ENCODE measurements around the gene MBOAT2. TPM values are rescaled to one million over a fixed set of nuclear protein-coding genes. Genes with fewer than 3 reads are reported as not detected.

Gene MBOAT2
- total RNA-seq = 27.8 and 31.1 TPM in 2 replicates

GRCh38 chr2:9003616-9004337, at the start of gene MBOAT2:
MBOAT2 (minus strand) TSS chr2:9003684; CDS start chr2:9003614, 70 bp downstream.

DNA sequence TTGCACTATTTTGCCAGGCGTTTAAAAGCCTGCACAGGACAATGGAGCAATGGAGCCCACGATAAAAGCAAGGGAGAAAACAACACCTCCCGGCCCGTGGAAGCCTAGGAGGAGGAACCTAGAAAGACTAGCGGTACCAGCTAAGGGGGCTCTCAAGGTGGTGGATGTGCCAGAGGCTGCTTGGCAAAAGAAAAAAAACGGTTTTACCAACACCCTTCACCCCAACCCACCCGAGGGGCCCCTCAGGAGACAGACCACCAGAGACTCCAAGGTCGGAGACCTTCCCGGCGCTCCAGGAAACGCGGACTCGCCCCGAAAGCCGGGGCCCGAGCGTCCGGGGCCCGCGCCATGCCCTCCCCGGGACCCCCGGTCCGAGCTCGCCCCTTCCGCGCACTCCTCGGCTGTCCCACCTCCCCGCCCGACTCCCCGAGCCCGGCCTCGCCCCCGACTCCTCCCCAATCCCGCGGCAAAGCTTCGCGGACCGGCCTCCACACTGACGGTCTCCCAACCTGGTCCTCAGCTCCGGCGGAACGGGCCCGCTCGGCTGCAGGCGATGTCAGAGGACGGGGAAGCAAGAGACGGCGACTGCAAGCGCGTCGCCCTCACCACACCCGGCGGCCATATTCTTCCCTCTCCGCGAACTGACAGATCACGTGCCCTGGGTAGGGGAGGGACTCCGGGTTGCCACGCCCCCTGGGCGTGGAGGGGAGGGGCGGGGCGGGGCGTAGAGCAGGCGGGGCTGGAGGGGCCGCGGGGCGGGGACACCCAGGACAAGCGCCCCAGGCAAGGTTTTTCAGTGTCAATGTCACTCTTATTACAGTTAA, 166.3 kb downstream of the MBOAT2 start, which contains the start of gene KIDINS220:
Gene KIDINS220 (minus strand): TSS at position 643 of the 824 bp plus-strand sequence. CDS start 10,520 bp downstream, outside the sequence.

Other genes with a start within 250 kb of the MBOAT2 start
- 24.2 and 29.4 TPM in 2 replicates for gene KIDINS220, start 166.1 kb downstream of the MBOAT2 start, total RNA-seq
- gene ASAP2, start 203.1 kb upstream of the MBOAT2 start, total RNA-seq = 25.9 and 28.2 TPM in 2 replicates

Data from myometrial cell (primary cell).